Activated naive CD4-positive, alpha-beta T cell treated with anti-CD3 and anti-CD28 coated beads, Interleukin-2, amount 10 ng/mL, durations not matched to agents 5 hours and 36 hours (primary cell): ENCODE data around the gene GSTT2. TPM values are rescaled to one million over a fixed set of nuclear protein-coding genes. Genes with fewer than 3 reads are reported as not detected.

Source experiments
- total RNA-seq, 2 experiments: library from RNA; stranded (reverse); gene quantifications; one replicate each; pipeline ENCODE4 v1.2.3, GENCODE V29; 2021

Gene GSTT2
- not detected for total RNA-seq

GRCh38 chr22:23979557-23980240 lies at the start of gene GSTT2:
TSS of gene GSTT2 (plus strand) at chr22:23980134.

GRCh38 chr22:23961084-23961771 lies 18.7 kb upstream of the GSTT2 start, which contains the start of gene GSTT2B:
TSS of gene GSTT2B (minus strand) at chr22:23961195. CDS start at chr22:23961131, 64 bp downstream.

GRCh38 chr22:23966568-23966967 lies 13.4 kb upstream of the GSTT2 start, which contains the start of gene DDTL:
TSS of gene DDTL (plus strand) at chr22:23966888. CDS start at chr22:23966915, 27 bp downstream.

GRCh38 chr22:23974345-23974744 lies 5.6 kb upstream of the GSTT2 start, which contains the start of gene DDT:
TSS of gene DDT (minus strand) at chr22:23974441. CDS start at chr22:23974414, 27 bp downstream.

GRCh38 chr22:24005201-24005600 lies 25.3 kb downstream of the GSTT2 start, which contains the start of gene GSTT4:
TSS of gene GSTT4 (minus strand) at chr22:24005453. CDS start at chr22:24005356, 97 bp downstream.

Other genes with a start within 250 kb of the GSTT2 start
- 1 to 10 TPM; 2.0 to 2.2 TPM for gene ZNF70, start 229.0 kb upstream of the GSTT2 start, total RNA-seq
- not detected for gene VPREB3, start 225.7 kb upstream of the GSTT2 start, total RNA-seq
- 1 to 10 TPM; 2.2 to 3.6 TPM for gene C22orf15, start 217.1 kb upstream of the GSTT2 start, total RNA-seq
- 10 to 100 TPM; 64.1 to 70.9 TPM for gene CHCHD10, start 212.2 kb upstream of the GSTT2 start, total RNA-seq
- 1 to 10 TPM; 1.0 to 1.2 TPM for gene MMP11, start 207.3 kb upstream of the GSTT2 start, total RNA-seq
- gene SMARCB1, start 193.2 kb upstream of the GSTT2 start, total RNA-seq: 10 to 100 TPM; 71.0 to 78.1 TPM
- gene DERL3, start 141.1 kb upstream of the GSTT2 start, total RNA-seq: 10 to 100 TPM; 10.2 to 12.0 TPM
- gene SLC2A11, start 122.3 kb upstream of the GSTT2 start, total RNA-seq: 10 to 100 TPM; 10.0 to 13.7 TPM
- 100 to 1,000 TPM; 974 to 985 TPM for gene MIF, start 85.8 kb upstream of the GSTT2 start, total RNA-seq
- gene GSTT2B, start 18.9 kb upstream of the GSTT2 start, total RNA-seq: not detected
- gene DDTL, start 13.2 kb upstream of the GSTT2 start, total RNA-seq: 1 to 10 TPM; 2.9 to 3.0 TPM
- gene DDT, start 5.7 kb upstream of the GSTT2 start, total RNA-seq: 100 to 1,000 TPM; 136 to 143 TPM
- not detected for gene GSTT4, start 25.3 kb downstream of the GSTT2 start, total RNA-seq
- gene CABIN1, start 31.2 kb downstream of the GSTT2 start, total RNA-seq: 100 to 1,000 TPM; 117 to 128 TPM
- under 1 TPM; 0.55 to 0.78 TPM for gene SUSD2, start 201.4 kb downstream of the GSTT2 start, total RNA-seq